Iris pigment epithelial cell (primary cell): ENCODE results near the gene NPFF.

Experiments used
- DNase-seq: peaks from one replicate; pipeline ENCODE4 v3.0.0-alpha.2; 2011; ENCODE audit warnings: low read depth

NPFF gene

GRCh38 chr12:53495903-53496751 is 11.2 kb downstream of the NPFF start:
- peak; percentile 89 for DNase-seq

DNA sequence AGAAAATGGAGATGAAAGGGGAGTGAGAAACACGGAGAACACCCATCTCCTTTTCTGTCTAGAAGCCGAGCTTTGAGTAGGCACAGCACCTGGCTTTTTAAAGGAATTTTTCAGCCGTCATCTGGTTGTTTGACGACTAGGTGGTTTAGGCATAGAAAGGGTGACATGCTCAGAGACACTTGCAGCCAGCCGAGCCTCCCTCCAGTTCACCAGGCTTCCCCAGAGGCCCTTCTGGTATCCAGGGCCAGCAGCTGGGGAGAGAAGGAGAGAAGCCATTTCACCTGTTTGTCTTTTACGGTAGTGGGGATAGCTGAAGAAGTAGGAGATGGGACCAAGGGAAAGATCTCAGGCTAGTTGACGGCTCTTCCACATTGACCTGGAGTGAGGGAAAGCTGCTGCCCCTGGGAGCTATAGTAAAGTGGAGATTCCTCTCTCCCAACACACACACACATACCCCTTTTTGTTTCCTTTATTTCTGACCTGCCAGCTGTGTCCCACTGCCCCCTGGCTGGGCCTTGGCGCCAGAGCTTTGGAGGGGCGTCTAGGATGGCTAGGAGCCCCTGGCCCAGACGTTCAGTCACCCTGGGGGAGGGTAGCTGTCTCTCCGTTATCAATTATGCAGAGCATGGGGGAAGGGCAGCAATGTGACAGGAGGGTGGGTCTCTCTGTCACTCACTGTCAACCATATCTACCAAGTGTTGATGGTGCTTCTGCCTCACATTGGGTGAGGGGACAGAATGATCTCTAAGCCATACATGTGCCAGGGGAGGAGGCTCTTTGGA is 13.5 kb downstream of the NPFF start:
- no peak for DNase-seq

- DNase-seq = peak; percentile 81
Measured at GRCh38 chr12:53492830-53493609, 14.3 kb downstream of the NPFF start.

DNA sequence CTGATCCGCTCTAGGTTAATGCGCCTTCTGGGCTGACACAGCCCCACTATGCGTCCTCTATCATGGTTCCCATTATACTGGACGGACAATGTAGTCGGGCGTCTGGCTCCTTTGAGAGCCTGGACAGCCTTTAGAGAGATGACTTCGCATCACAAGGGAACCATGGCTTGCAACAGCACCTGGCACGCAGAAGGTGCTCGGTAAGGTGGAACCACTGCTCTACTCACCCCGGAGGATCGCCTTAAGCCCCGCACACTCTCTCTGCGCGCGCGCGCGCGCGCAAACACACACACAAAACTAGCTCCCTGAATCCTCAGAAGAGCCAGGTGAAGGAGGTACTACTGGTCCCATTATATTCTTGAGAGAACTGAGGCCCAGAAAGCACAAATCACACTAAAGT is 15.1 kb downstream of the NPFF start:
- DNase-seq = no peak

- no peak for DNase-seq
Measured at GRCh38 chr12:53489242-53489864, 17.9 kb downstream of the NPFF start.

- DNase-seq = no peak
Measured at GRCh38 chr12:53486736-53487487, 20.4 kb downstream of the NPFF start.

- DNase-seq = no peak
Measured at GRCh38 chr12:53485955-53486735, 21.1 kb downstream of the NPFF start.

- no peak for DNase-seq
Measured at GRCh38 chr12:53484686-53485575, 22.4 kb downstream of the NPFF start.

- no peak for DNase-seq
Measured at GRCh38 chr12:53483979-53484377, 23.3 kb downstream of the NPFF start.

DNA sequence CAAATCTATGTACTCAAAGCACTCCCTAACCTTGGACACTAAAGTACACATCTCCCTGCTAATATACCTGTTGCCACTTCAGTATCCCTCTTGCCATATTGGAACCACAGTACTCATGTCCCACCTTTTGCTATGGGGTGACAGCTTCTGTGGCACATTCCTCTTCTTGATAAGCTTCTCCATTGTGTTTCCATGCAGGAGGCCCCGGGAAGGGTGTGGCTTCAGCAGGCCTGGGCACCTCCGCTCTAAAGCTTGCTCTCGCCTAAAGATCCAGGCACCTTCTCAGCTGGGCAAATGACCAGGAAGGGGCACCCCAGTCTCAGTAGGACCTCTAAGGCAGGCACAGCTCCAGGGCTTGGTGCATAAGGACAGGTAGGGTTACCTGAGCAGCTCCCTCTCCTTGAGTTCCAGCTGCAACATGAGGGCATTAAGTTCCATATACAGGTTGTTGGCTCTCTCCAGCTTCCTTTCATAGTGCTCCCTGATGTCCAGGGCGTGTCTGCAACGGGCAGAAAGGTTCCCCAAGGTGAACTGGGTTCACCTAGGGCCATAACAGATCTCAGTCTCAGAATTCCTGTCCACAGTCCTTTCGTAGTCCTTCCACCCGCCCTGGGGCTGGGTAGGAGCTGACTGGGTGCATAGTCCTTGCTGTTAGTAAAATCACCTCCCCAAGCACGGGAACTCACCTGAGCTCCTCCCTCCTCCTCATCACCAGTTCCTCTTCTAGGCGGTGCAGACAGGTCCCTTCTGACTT is 23.9 kb downstream of the NPFF start:
- no peak for DNase-seq

GRCh38 chr12:53482626-53483168 is 24.6 kb downstream of the NPFF start:
- DNase-seq = no peak

GRCh38 chr12:53481939-53482586 is 25.2 kb downstream of the NPFF start:
- no peak for DNase-seq

DNA sequence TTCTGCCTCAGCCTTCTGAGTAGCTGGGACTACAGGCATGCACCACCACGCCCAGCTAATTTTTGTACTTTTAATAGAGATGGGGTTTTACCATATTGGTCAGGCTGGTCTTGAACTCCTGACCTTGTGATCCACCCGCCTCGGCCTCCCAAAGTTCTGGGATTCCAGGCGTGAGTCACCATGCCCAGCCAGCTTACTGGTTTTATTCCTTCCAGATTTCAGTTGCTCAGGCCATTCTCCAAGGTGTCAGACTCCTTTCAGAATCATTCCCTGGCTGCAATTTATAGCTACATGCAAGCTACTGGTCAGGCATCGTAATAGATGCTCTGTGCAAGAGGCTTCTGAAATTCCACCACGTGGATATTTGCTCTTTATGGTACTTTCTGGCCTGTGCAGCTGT is 25.8 kb downstream of the NPFF start:
- peak; percentile 62 for DNase-seq

DNA sequence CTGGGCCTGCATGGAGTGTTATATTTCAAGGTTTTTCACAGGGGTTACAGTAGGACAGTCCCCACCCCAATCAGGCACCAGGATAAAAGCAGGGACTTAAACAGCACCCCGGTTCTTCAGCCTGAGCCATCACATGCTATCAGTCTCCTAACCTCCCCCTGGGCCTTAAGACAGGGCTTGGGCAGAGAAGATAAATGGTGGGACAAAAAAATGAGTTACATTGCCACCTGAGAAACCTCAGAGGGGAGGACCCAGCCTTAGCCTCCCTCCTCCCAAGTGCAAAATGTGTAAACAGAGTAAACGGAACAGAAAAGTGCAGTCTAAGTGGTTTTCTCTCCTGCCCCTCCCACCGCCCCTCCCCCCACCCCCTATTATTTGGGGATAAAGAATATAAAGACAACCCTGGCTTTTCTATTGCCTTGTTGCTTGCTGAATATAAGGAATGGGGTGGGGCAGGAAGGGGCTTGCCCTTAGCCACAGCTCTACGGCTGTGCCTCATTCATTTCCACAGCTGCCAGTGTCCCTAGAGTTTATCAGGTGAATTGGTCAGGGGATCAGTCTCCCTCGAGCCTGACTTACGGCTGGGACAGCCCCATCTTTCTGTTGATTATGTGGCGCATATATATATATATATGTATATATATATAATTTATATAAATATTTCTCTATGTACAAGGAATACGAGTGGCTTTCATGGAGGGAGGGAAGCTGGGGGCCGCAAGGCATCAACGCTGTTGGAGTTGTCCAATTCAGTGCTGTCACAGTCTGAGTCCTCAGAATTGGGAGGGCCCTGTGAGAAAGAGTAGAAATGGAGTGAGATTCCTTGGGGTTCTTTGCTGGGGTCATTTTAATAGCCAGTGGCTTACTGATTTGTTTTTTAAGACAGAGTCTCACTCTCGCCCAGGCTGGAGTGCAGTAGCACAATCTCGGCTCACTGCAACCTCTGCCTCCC is 26.5 kb downstream of the NPFF start:
- no peak for DNase-seq

DNA sequence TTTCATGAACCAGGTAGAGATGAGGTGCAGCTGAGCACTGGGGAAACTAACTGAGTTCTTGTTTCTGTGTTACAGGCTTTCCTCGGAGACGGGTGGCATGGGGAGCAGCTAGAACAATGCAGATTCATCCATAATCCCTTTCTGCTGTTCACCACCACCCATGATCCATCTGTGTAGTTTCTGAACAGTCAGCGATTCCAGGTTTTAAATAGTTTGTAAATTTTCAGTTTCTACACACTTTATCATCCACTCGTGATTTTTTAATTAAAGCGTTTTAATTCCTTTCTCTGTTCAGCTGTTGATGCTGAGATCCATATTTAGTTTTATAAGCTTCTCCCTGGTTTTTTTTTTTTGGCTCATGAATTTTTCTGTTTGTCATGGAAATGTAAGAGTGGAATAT is 28.0 kb downstream of the NPFF start:
- DNase-seq = no peak

- no peak for DNase-seq
Measured at GRCh38 chr12:53478865-53479264, 28.4 kb downstream of the NPFF start.

DNA sequence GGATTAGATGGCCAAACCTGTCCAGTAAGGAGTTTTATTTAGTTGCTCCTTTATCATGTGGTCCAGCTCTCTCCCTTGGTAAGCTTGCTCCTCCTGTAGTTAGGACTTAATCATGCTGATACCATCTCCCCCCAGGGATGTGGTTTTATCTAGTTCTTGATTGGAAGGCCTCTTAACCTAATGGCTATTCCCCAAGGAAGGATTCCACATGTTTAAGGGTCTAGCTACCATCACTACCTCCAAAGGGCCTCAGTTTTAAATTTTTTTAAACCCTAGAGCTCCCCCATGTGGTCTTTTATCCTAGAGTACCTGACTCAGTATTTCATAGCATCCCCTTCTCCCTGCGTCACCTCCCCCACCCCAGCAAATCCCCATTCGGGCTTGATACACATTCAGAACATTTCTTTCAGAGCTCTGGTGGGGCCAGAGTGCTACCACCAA is 30.5 kb downstream of the NPFF start:
- no peak for DNase-seq
